ENCODE measurements around the gene MPP3. TPM values are rescaled to one million over a fixed set of nuclear protein-coding genes. Genes with fewer than 3 reads are reported as not detected.

MPP3 gene
- total and polyA plus RNA-seq, 9 of the 15 experiments (the other 6 are each of a cell fraction or from before 2014, with no cell fraction given) = 0.41 to 10.4 (median 4.5) TPM

DNA sequence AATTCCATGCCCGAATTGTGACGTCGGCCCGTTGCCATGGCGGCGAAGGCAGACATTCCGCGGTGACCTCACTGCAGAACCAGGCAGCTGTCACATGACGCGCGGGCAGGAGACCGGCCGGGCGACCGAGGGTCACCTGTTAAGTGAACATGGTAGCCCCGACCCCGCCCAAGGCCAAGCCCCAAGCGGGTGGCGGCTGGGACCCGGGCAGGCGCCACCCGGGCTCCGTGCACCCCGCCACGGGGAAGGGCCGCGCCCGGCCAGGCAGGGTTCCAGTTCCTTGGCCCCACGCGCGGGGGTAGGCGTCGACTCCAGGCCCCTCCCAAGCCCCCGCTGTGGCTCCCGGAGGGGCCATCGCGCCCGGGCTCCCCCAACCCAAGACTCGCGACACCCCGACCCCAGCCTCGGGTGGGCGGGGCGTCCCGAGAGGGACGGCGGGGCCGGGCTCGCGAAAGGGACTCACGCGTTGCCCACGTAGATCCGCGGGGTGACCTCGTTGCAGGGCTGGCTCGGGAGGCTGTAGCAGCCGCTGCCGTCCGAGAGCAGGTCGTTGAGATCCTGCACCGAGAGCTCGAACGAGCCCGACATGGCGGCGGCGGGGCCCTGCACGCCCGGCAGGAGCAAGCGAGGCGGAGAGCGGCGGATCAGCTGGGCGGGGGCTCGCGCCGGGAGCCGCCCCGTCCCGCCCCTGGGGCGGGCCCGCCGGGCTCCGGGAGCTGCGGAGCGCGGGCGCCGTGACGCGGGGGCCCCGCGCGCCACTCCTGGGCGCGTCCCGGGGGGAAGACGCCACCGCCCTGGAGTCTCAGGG is 54.4 kb downstream of the MPP3 start, which contains the start of gene DUSP3 (continued):
- TF ChIP-seq, protein P1, sequence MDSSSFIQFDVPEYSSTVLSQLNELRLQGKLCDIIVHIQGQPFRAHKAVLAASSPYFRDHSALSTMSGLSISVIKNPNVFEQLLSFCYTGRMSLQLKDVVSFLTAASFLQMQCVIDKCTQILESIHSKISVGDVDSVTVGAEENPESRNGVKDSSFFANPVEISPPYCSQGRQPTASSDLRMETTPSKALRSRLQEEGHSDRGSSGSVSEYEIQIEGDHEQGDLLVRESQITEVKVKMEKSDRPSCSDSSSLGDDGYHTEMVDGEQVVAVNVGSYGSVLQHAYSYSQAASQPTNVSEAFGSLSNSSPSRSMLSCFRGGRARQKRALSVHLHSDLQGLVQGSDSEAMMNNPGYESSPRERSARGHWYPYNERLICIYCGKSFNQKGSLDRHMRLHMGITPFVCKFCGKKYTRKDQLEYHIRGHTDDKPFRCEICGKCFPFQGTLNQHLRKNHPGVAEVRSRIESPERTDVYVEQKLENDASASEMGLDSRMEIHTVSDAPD (CRISPR knock-in tag; IDR thresholded peaks at IDR 0.05) = no peak
- TF ChIP-seq ZBTB12 (CRISPR knock-in tag; IDR thresholded peaks at IDR 0.05) (no peak; the same call in 1 of the 2 replicates), PRPF4 (IDR thresholded peaks at IDR 0.05; ENCODE audit: insufficient read depth, low read depth, low read length, poor library complexity, severe bottlenecking) (peak; percentile 16), ZNF586 (CRISPR knock-in tag; conservative IDR thresholded peaks at IDR 0.05) (no peak), KDM4B (IDR thresholded peaks at IDR 0.05; ENCODE audit: borderline replicate concordance in 2 of 2, low read depth in 1 of 2) (no peak), ZNF644 (tag; IDR thresholded peaks at IDR 0.05; ENCODE audit: low read depth) (no peak), SMARCA4 (IDR thresholded peaks at IDR 0.05) (no peak), ZBTB7A (IDR thresholded peaks at IDR 0.05; ENCODE audit: borderline replicate concordance, control insufficient read depth, low read depth, low read length) (peak; percentile 65), DLX4 (CRISPR knock-in tag; IDR thresholded peaks at IDR 0.05) (no peak)
- TF ChIP-seq, protein P2, sequence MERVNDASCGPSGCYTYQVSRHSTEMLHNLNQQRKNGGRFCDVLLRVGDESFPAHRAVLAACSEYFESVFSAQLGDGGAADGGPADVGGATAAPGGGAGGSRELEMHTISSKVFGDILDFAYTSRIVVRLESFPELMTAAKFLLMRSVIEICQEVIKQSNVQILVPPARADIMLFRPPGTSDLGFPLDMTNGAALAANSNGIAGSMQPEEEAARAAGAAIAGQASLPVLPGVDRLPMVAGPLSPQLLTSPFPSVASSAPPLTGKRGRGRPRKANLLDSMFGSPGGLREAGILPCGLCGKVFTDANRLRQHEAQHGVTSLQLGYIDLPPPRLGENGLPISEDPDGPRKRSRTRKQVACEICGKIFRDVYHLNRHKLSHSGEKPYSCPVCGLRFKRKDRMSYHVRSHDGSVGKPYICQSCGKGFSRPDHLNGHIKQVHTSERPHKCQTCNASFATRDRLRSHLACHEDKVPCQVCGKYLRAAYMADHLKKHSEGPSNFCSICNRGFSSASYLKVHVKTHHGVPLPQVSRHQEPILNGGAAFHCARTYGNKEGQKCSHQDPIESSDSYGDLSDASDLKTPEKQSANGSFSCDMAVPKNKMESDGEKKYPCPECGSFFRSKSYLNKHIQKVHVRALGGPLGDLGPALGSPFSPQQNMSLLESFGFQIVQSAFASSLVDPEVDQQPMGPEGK (CRISPR knock-in tag; IDR thresholded peaks at IDR 0.05; ENCODE audit: borderline replicate concordance) = no peak
- TF ChIP-seq, protein P3, sequence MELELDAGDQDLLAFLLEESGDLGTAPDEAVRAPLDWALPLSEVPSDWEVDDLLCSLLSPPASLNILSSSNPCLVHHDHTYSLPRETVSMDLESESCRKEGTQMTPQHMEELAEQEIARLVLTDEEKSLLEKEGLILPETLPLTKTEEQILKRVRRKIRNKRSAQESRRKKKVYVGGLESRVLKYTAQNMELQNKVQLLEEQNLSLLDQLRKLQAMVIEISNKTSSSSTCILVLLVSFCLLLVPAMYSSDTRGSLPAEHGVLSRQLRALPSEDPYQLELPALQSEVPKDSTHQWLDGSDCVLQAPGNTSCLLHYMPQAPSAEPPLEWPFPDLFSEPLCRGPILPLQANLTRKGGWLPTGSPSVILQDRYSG (tag; conservative IDR thresholded peaks at IDR 0.05; ENCODE audit: low read depth) = no peak
- TF ChIP-seq, protein P4, sequence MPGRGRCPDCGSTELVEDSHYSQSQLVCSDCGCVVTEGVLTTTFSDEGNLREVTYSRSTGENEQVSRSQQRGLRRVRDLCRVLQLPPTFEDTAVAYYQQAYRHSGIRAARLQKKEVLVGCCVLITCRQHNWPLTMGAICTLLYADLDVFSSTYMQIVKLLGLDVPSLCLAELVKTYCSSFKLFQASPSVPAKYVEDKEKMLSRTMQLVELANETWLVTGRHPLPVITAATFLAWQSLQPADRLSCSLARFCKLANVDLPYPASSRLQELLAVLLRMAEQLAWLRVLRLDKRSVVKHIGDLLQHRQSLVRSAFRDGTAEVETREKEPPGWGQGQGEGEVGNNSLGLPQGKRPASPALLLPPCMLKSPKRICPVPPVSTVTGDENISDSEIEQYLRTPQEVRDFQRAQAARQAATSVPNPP (IDR thresholded peaks at IDR 0.05; ENCODE audit: borderline replicate concordance, insufficient read depth, insufficient read length) = no peak

Measured in K562 (cell line).